ENCODE measurements around the gene HINT3.
A peak's percentile ranks its signal among the peaks of the same experiment; 100 is the strongest.

The HINT3 gene

DNA sequence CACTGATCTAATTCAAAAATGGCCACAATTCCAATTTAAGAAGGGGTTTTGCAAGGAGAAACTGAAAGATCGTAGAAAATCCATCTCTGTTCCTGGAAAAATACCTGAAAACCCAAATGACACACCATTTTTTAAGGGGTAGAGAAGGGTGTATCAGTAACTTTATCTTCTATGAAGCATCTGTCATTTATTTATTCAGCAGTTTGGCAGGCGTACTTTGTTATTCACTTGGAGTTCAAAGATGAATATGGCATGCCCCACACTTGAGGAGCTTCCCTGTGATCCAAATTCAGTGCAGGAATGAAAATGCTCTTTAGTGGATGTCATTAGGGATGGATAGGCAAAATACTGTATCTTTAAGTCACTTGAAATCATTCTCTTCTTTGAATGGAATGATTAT is 7.2 kb downstream of the HINT3 start:
- H3F3A ChIP-seq (ENCODE audit: low read depth) = no peaks in the 10 kb centered on the region
- H4K20me1 ChIP-seq (ENCODE audit: insufficient read depth, low read length, poor library complexity, severe bottlenecking) = peaks cover 7% of the 10 kb centered on the region
- peak overlapping the region; percentile 20 for H3K4me2 ChIP-seq (ENCODE audit: low read depth, low read length, poor library complexity, severe bottlenecking)
- no peak overlapping the region for H3K4me3 ChIP-seq (ENCODE audit: low read length, poor library complexity, severe bottlenecking)
- no peak overlapping the region for H2AFZ ChIP-seq (ENCODE audit: low read length)
- TF ChIP-seq, protein P1, sequence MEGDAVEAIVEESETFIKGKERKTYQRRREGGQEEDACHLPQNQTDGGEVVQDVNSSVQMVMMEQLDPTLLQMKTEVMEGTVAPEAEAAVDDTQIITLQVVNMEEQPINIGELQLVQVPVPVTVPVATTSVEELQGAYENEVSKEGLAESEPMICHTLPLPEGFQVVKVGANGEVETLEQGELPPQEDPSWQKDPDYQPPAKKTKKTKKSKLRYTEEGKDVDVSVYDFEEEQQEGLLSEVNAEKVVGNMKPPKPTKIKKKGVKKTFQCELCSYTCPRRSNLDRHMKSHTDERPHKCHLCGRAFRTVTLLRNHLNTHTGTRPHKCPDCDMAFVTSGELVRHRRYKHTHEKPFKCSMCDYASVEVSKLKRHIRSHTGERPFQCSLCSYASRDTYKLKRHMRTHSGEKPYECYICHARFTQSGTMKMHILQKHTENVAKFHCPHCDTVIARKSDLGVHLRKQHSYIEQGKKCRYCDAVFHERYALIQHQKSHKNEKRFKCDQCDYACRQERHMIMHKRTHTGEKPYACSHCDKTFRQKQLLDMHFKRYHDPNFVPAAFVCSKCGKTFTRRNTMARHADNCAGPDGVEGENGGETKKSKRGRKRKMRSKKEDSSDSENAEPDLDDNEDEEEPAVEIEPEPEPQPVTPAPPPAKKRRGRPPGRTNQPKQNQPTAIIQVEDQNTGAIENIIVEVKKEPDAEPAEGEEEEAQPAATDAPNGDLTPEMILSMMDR (conservative IDR thresholded peaks at IDR 0.05; ENCODE audit: low read length) = no peak
- no peak for TF ChIP-seq EZH2phosphoT487 (IDR thresholded peaks at IDR 0.05; ENCODE audit: borderline replicate concordance)
- H3K9ac ChIP-seq (ENCODE audit: low read depth, low read length, poor library complexity, severe bottlenecking) = no peak overlapping the region
- peaks cover 32% of the 10 kb centered on the region for H3K4me1 ChIP-seq (ENCODE audit: insufficient read depth, low read length, poor library complexity, severe bottlenecking)
- no peaks in the 10 kb centered on the region for H3K27me3 ChIP-seq (ENCODE audit: insufficient read depth, low read length, poor library complexity, severe bottlenecking)
- H3K36me3 ChIP-seq (ENCODE audit: insufficient read depth, low read length) = peaks cover 13% of the 10 kb centered on the region; the same call in 1 of the 2 replicates
- no peaks in the 10 kb centered on the region for H3K9me3 ChIP-seq (ENCODE audit: insufficient read depth, low read depth, low read length)
- peaks cover 58% of the 10 kb centered on the region for H3K79me2 ChIP-seq (ENCODE audit: insufficient read depth, low read length)
- H3K9me2 ChIP-seq (replicated peaks; ENCODE audit: low read depth, low read length) = no peaks in the 10 kb centered on the region

DNA sequence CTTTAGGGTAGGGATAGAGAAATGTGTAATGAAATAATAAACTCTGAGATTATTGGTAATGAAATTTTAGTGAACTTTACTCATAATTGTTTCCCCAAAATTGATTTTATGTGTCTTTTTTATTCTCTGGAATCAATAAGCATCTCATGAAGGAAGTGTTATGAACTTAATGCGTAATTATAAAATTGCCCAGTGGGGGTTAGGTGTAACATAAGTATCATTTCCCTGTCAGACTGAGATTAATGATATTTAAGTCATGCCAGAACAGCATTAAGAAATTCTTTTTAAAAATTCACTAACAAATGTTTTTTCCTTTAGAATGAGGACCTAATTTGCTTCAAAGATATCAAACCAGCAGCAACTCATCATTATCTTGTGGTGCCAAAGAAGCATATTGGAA is 10.0 kb downstream of the HINT3 start:
- no peak overlapping the region for H3K4me3 ChIP-seq (ENCODE audit: low read length, poor library complexity, severe bottlenecking)
- no peak overlapping the region for H2AFZ ChIP-seq (ENCODE audit: low read length)
- H3K4me1 ChIP-seq (ENCODE audit: insufficient read depth, low read length, poor library complexity, severe bottlenecking) = peaks cover 21% of the 10 kb centered on the region
- peaks cover 13% of the 10 kb centered on the region; the same call in 1 of the 2 replicates for H3K36me3 ChIP-seq (ENCODE audit: insufficient read depth, low read length)
- H3K4me2 ChIP-seq (ENCODE audit: low read depth, low read length, poor library complexity, severe bottlenecking) = no peak overlapping the region
- no peak for TF ChIP-seq EZH2phosphoT487 (IDR thresholded peaks at IDR 0.05; ENCODE audit: borderline replicate concordance)
- TF ChIP-seq, protein P1 (conservative IDR thresholded peaks at IDR 0.05; ENCODE audit: low read length) = peak; percentile 31
- no peaks in the 10 kb centered on the region for H3K9me3 ChIP-seq (ENCODE audit: insufficient read depth, low read depth, low read length)
- H3K79me2 ChIP-seq (ENCODE audit: insufficient read depth, low read length) = peaks cover 41% of the 10 kb centered on the region
- no peaks in the 10 kb centered on the region for H3K27me3 ChIP-seq (ENCODE audit: insufficient read depth, low read length, poor library complexity, severe bottlenecking)
- no peaks in the 10 kb centered on the region for H3K9me2 ChIP-seq (replicated peaks; ENCODE audit: low read depth, low read length)
- no peak overlapping the region for H3K9ac ChIP-seq (ENCODE audit: low read depth, low read length, poor library complexity, severe bottlenecking)
- H4K20me1 ChIP-seq (ENCODE audit: insufficient read depth, low read length, poor library complexity, severe bottlenecking) = peaks cover 6% of the 10 kb centered on the region
- no peaks in the 10 kb centered on the region for H3F3A ChIP-seq (ENCODE audit: low read depth)

DNA sequence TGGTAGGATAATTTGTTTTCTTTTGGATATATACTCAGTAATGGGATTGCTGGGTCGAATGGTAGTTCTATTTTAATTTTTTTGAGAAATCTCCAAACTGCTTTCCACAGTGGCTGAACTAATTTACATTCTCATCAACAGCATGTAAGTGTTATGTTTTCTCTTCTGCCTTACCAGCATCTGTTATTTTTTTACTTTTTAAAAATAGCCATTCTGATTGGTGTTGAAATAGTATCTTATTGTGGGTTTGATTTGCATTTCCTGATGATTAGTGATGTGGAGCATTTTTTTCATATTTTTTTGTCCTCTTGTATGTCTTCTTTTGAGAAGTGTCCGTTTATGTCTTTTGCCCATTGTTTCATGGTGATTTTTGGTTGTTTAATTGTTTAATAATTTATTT is 11.9 kb downstream of the HINT3 start:
- Histone ChIP-seq H3K4me1 (ENCODE audit: insufficient read depth, low read length, poor library complexity, severe bottlenecking) (peaks cover 16% of the 10 kb centered on the region), H3F3A (ENCODE audit: low read depth) (no peaks in the 10 kb centered on the region), H3K9ac (ENCODE audit: low read depth, low read length, poor library complexity, severe bottlenecking) (no peak overlapping the region), H3K79me2 (ENCODE audit: insufficient read depth, low read length) (peaks cover 28% of the 10 kb centered on the region; the same call in 1 of the 2 replicates), H2AFZ (ENCODE audit: low read length) (no peak overlapping the region), H3K9me2 (replicated peaks; ENCODE audit: low read depth, low read length) (no peaks in the 10 kb centered on the region), H3K36me3 (ENCODE audit: insufficient read depth, low read length) (peaks cover 24% of the 10 kb centered on the region; the same call in 1 of the 2 replicates), H3K9me3 (ENCODE audit: insufficient read depth, low read depth, low read length) (no peaks in the 10 kb centered on the region), H3K27me3 (ENCODE audit: insufficient read depth, low read length, poor library complexity, severe bottlenecking) (no peaks in the 10 kb centered on the region), H3K4me2 (ENCODE audit: low read depth, low read length, poor library complexity, severe bottlenecking) (no peak overlapping the region), H3K4me3 (ENCODE audit: low read length, poor library complexity, severe bottlenecking) (no peak overlapping the region), H4K20me1 (ENCODE audit: insufficient read depth, low read length, poor library complexity, severe bottlenecking) (peaks cover 3% of the 10 kb centered on the region)
- no peak for TF ChIP-seq EZH2phosphoT487 (IDR thresholded peaks at IDR 0.05; ENCODE audit: borderline replicate concordance)
- TF ChIP-seq, protein P1 (conservative IDR thresholded peaks at IDR 0.05; ENCODE audit: low read length) = no peak
